GM23338 (cell line): ENCODE measurements around the gene CNOT1. TPM values are rescaled to one million over a fixed set of nuclear protein-coding genes. Genes with fewer than 3 reads are reported as not detected.

ENCODE experiments used
- ATAC-seq: fragments of 200-7000 bp; cut with Tn5 transposase; 3 replicates; pipeline ENCODE4 v1.9.1; 2020
- DNase-seq: peaks from one replicate; pipeline ENCODE4 v3.0.0-alpha.2; 2015; ENCODE audit warnings: low spot score
- H2AFZ ChIP-seq: fragments of 200-600 bp; sonication (generic); 2 replicates; pipeline ENCODE4 v1.8.0; 2016; ENCODE audit warnings: antibody characterized with exemption, mild to moderate bottlenecking, moderate library complexity
- H3F3A ChIP-seq: fragments of 200-600 bp; sonication (generic); replicated peaks from 2 replicates; pipeline ENCODE4 v1.8.0; 2017; ENCODE audit warnings: antibody characterized with exemption, mixed run types, low read depth
- H3K27ac ChIP-seq: fragments of 200-600 bp; sonication (generic); 2 replicates; pipeline ENCODE4 v1.6.1; 2016; ENCODE audit warnings: low read depth
- H3K27me3 ChIP-seq: fragments of 200-600 bp; sonication (generic); 2 replicates; pipeline ENCODE4 v1.8.0; 2016; ENCODE audit warnings: mild to moderate bottlenecking, mixed run types, moderate library complexity; ENCODE audit not compliant: insufficient read depth
- H3K36me3 ChIP-seq: fragments of 200-600 bp; sonication (generic); 2 replicates; pipeline ENCODE4 v1.8.0; 2016; ENCODE audit warnings: mild to moderate bottlenecking; ENCODE audit not compliant: insufficient read depth
- H3K4me1 ChIP-seq: fragments of 200-600 bp; sonication (generic); 2 replicates; pipeline ENCODE4 v1.8.0; 2016; ENCODE audit warnings: mild to moderate bottlenecking, moderate library complexity; ENCODE audit not compliant: insufficient read depth
- H3K4me2 ChIP-seq: fragments of 200-600 bp; sonication (generic); 2 replicates; pipeline ENCODE4 v1.7.1; 2017; ENCODE audit warnings: mixed run types
- H3K4me3 ChIP-seq: fragments of 200-600 bp; sonication (generic); 2 replicates; pipeline ENCODE4 v1.6.1; 2016; ENCODE audit warnings: mixed run types
- H3K79me2 ChIP-seq: fragments of 200-600 bp; sonication (generic); replicated peaks from 2 replicates; pipeline ENCODE4 v1.8.0; 2017; ENCODE audit warnings: mild to moderate bottlenecking; ENCODE audit not compliant: insufficient read depth
- H3K9me2 ChIP-seq: fragments of 200-600 bp; sonication (generic); 2 replicates; pipeline ENCODE4 v1.8.0; 2017; ENCODE audit not compliant: insufficient read depth
- H4K20me1 ChIP-seq: fragments of 200-600 bp; sonication (generic); replicated peaks from 2 replicates; pipeline ENCODE4 v1.8.0; 2017; ENCODE audit warnings: mild to moderate bottlenecking; ENCODE audit not compliant: insufficient read depth
- H3K27ac Mint-ChIP-seq: 2 replicates; pipeline ENCODE4 v1.8.0; 2020; ENCODE audit warnings: inconsistent platforms, mild to moderate bottlenecking, moderate library complexity, mixed read lengths
- H3K27me3 Mint-ChIP-seq: 3 replicates; pipeline ENCODE4 v1.8.0; 2022; ENCODE audit warnings: low read depth, mild to moderate bottlenecking, moderate library complexity, mixed read lengths, inconsistent platforms; ENCODE audit not compliant: insufficient read depth, poor library complexity
- H3K36me3 Mint-ChIP-seq: 3 replicates; pipeline ENCODE4 v1.8.0; 2021; ENCODE audit warnings: low read depth, mild to moderate bottlenecking, inconsistent platforms, moderate library complexity, mixed read lengths
- H3K4me1 Mint-ChIP-seq: 3 replicates; pipeline ENCODE4 v1.8.0; 2020; ENCODE audit warnings: mild to moderate bottlenecking, inconsistent platforms, mixed read lengths
- H3K4me3 Mint-ChIP-seq: 3 replicates; pipeline ENCODE4 v1.8.0; 2021; ENCODE audit warnings: moderate library complexity, mild to moderate bottlenecking, inconsistent platforms, mixed read lengths
- H3K9me3 Mint-ChIP-seq: 3 replicates; pipeline ENCODE4 v1.8.0; 2020; ENCODE audit warnings: moderate library complexity, mild to moderate bottlenecking, inconsistent platforms, mixed read lengths
- CREB1 ChIP-seq: fragments of 250-450 bp; sonication (Bioruptor Pico); IDR thresholded peaks from 2 replicates; pipeline ENCODE4 v1.5.0; 2020; ENCODE audit warnings: low read depth, mild to moderate bottlenecking, moderate library complexity
- EZH2 ChIP-seq: fragments of 200-600 bp; sonication (generic); IDR thresholded peaks from one replicate; pipeline ENCODE4 v1.8.0; 2017; ENCODE audit warnings: antibody characterized with exemption, mild to moderate bottlenecking, low read depth; ENCODE audit not compliant: unreplicated experiment
- EZH2phosphoT487 ChIP-seq: fragments of 200-600 bp; sonication (generic); IDR thresholded peaks from one replicate; pipeline ENCODE4 v1.8.1; 2018; ENCODE audit warnings: antibody characterized with exemption; ENCODE audit not compliant: unreplicated experiment
- JUNB ChIP-seq: IDR thresholded peaks from one replicate; pipeline ENCODE4 v1.6.1; 2016; ENCODE audit warnings: antibody characterized with exemption; ENCODE audit not compliant: unreplicated experiment
- NANOG ChIP-seq: IDR thresholded peaks from 2 replicates; pipeline ENCODE4 v1.6.1; 2016; ENCODE audit warnings: antibody characterized with exemption, borderline replicate concordance
- ZNF114 ChIP-seq: fragments of 250-450 bp; sonication (Bioruptor Pico); IDR thresholded peaks from 2 replicates; pipeline ENCODE4 v1.5.0; 2020; ENCODE audit warnings: mild to moderate bottlenecking, moderate library complexity
- polyA plus RNA-seq: library from polyadenylated mRNA; unstranded; fragments of >200 nt; fragmentation: Nextera tagmentation; extraction: Ambion mirVana; gene quantifications from 2 replicates; pipeline ENCODE4 v1.2.1, GENCODE V29; 2016
- total RNA-seq: library from RNA; depleted of rRNA; stranded (reverse); fragments of >200 nt; shearing (Covaris generic); gene quantifications from 2 replicates; pipeline ENCODE4 v1.2.3, GENCODE V29; 2014
- TF ChIP-seq, protein P1 (sequence below), 2 experiments: fragments of 200-600 bp in 1 of 2; sonication (generic) in 1 of 2; conservative IDR thresholded peaks; 2 replicates each; pipeline versions ENCODE4 v1.5.1 to v1.6.1; 2016 to 2017; ENCODE audit warnings: antibody characterized with exemption in 2 of 2, low read depth in 2 of 2, mild to moderate bottlenecking in 2 of 2, moderate library complexity in 1 of 2
- TF ChIP-seq, protein P2 (sequence below): IDR thresholded peaks from one replicate; pipeline ENCODE4 v1.6.1; 2018; ENCODE audit warnings: antibody characterized with exemption; ENCODE audit not compliant: unreplicated experiment

CNOT1 gene
- total and polyA plus RNA-seq, 2 experiments from 2014 or later: 59.2 to 298 TPM

DNA sequence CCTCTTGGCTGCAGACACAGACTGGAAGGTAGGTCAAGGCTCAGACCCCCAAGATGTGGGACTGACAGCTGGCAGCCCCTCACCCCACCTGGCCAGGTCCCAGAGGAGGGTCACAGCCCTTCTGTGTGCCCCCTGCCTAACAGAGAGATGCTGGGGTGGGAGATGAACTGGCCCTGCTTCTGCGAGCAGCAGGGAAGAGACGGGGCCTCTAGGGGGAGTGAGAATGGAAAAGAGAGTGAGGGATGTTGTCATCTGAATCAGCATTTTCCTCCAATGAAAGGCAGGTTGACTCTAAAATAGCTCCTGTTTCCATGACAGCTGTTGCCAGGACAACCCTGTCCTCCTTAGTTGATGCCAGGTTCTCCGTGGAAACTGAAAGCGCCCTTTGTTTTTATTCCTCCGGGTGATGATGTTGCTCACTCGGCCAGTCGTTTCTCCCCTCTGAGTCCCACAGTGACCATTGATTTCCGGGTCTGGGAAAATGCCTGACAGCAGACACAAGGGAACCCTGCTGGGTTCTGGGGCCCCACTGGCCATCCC lies 134.6 kb downstream of the CNOT1 start:
- Mint-ChIP-seq H3K27me3 (peaks cover 31% of the 10 kb centered on the region), H3K9me3 (no peaks in the 10 kb centered on the region; the same call in 2 of the 3 replicates), H3K27ac (peak overlapping the region; percentile 10; the same call in 1 of the 2 replicates), H3K4me3 (no peak overlapping the region), H3K4me1 (peaks cover 31% of the 10 kb centered on the region), H3K36me3 (no peaks in the 10 kb centered on the region)
- Histone ChIP-seq H3F3A (no peaks in the 10 kb centered on the region), H3K27ac (no peak overlapping the region), H3K27me3 (no peaks in the 10 kb centered on the region), H3K4me1 (peaks cover under 1% of the 10 kb centered on the region; the same call in 1 of the 2 replicates), H3K9me2 (no peaks in the 10 kb centered on the region), H2AFZ (no peak overlapping the region), H3K4me2 (peak overlapping the region; percentile 53), H3K79me2 (no peaks in the 10 kb centered on the region), H3K4me3 (no peak overlapping the region), H4K20me1 (no peaks in the 10 kb centered on the region; the same call in 1 of the 2 replicates), H3K36me3 (no peaks in the 10 kb centered on the region)
- ATAC-seq (peak; percentile 67), DNase-seq (peak; percentile 99)
- TF ChIP-seq, protein P1, sequence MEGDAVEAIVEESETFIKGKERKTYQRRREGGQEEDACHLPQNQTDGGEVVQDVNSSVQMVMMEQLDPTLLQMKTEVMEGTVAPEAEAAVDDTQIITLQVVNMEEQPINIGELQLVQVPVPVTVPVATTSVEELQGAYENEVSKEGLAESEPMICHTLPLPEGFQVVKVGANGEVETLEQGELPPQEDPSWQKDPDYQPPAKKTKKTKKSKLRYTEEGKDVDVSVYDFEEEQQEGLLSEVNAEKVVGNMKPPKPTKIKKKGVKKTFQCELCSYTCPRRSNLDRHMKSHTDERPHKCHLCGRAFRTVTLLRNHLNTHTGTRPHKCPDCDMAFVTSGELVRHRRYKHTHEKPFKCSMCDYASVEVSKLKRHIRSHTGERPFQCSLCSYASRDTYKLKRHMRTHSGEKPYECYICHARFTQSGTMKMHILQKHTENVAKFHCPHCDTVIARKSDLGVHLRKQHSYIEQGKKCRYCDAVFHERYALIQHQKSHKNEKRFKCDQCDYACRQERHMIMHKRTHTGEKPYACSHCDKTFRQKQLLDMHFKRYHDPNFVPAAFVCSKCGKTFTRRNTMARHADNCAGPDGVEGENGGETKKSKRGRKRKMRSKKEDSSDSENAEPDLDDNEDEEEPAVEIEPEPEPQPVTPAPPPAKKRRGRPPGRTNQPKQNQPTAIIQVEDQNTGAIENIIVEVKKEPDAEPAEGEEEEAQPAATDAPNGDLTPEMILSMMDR (conservative IDR thresholded peaks at IDR 0.05; ENCODE audit: low read depth in 2 of 2): peak; percentile 64 to 66
- no peak for TF ChIP-seq ZNF114 (CRISPR knock-in tag)
- peak; percentile 66 for TF ChIP-seq CREB1 (CRISPR knock-in tag)

DNA sequence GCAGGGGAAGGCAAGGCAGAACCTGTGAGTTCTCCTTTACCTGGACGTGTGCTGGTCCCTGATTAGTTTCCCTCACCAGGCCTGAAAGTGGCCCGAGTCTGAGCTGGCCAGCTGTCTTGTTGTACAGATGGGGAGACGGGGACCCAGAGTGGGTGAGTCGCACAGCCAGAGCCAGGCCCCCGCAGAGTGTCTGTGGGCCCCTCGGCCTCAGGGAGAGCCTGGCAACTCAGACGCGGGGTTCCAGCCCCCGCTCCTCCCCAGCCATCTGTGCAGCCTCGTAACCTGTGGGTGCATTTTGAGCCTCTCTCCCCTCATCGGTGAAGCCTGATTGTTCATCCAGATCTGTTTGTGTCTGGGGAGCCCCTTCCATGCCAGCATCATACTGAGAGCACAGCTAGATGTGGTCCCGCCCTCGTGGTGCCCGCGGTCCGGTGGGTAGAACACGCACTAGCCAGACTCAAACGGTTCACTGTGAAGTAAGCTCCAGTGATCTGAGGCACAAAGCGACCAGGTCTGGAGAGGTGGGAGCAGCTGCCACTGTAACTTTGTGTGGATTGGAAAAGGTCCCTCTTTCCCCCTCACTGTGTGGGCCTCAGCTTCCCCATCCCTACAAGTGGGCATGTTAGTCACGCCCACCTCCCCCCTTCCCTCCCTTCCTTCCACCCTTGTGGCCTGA lies 135.7 kb downstream of the CNOT1 start:
- no peak overlapping the region for H3K4me3 Mint-ChIP-seq

DNA sequence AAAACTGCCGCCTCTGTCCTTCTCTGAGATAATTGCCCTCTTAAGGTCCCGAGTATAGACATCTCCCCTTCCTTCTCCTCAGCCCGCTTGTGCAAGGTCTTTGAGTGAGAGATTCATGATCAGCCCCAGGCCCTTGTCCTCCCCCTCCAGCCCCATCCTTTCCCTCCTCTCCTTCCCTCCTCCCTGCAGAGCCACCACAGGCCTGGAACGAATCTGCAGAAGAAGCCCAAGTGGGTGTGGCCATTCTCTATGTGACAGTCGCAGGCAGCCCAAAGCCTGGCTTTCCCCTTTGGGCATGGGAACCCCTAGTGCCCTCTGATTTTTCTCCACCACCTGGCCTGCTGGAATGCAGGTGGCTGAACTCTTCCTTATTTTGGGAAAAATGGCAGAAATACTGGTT lies 136.9 kb downstream of the CNOT1 start:
- no peak overlapping the region for H3K4me2 ChIP-seq
- Mint-ChIP-seq H3K27ac (no peak overlapping the region), H3K4me3 (no peak overlapping the region), H3K27me3 (peaks cover 24% of the 10 kb centered on the region), H3K9me3 (no peaks in the 10 kb centered on the region; the same call in 2 of the 3 replicates), H3K36me3 (no peaks in the 10 kb centered on the region), H3K4me1 (peaks cover 29% of the 10 kb centered on the region)
- no peaks in the 10 kb centered on the region for H3F3A ChIP-seq
- no peaks in the 10 kb centered on the region; the same call in 1 of the 2 replicates for H4K20me1 ChIP-seq
- no peak overlapping the region for H3K4me3 ChIP-seq
- ATAC-seq (peak; percentile 6; the same call in 2 of the 3 replicates), DNase-seq (peak; percentile 60)
- no peaks in the 10 kb centered on the region for H3K27me3 ChIP-seq
- no peaks in the 10 kb centered on the region for H3K9me2 ChIP-seq
- H3K4me1 ChIP-seq: no peaks in the 10 kb centered on the region; the same call in 1 of the 2 replicates
- no peaks in the 10 kb centered on the region for H3K36me3 ChIP-seq
- no peak overlapping the region for H2AFZ ChIP-seq
- no peak overlapping the region for H3K27ac ChIP-seq
- H3K79me2 ChIP-seq: no peaks in the 10 kb centered on the region
- TF ChIP-seq JUNB (no peak), EZH2phosphoT487 (no peak), ZNF114 (CRISPR knock-in tag) (no peak), CREB1 (CRISPR knock-in tag) (no peak), EZH2 (no peak), NANOG (no peak)
- TF ChIP-seq, protein P2, sequence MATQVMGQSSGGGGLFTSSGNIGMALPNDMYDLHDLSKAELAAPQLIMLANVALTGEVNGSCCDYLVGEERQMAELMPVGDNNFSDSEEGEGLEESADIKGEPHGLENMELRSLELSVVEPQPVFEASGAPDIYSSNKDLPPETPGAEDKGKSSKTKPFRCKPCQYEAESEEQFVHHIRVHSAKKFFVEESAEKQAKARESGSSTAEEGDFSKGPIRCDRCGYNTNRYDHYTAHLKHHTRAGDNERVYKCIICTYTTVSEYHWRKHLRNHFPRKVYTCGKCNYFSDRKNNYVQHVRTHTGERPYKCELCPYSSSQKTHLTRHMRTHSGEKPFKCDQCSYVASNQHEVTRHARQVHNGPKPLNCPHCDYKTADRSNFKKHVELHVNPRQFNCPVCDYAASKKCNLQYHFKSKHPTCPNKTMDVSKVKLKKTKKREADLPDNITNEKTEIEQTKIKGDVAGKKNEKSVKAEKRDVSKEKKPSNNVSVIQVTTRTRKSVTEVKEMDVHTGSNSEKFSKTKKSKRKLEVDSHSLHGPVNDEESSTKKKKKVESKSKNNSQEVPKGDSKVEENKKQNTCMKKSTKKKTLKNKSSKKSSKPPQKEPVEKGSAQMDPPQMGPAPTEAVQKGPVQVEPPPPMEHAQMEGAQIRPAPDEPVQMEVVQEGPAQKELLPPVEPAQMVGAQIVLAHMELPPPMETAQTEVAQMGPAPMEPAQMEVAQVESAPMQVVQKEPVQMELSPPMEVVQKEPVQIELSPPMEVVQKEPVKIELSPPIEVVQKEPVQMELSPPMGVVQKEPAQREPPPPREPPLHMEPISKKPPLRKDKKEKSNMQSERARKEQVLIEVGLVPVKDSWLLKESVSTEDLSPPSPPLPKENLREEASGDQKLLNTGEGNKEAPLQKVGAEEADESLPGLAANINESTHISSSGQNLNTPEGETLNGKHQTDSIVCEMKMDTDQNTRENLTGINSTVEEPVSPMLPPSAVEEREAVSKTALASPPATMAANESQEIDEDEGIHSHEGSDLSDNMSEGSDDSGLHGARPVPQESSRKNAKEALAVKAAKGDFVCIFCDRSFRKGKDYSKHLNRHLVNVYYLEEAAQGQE: no peak
- TF ChIP-seq, protein P1 (conservative IDR thresholded peaks at IDR 0.05; ENCODE audit: low read depth in 2 of 2): no peak

More for the DNA sequence above, 135.7 kb downstream of the CNOT1 start:
- no peak for ATAC-seq
- Mint-ChIP-seq H3K9me3 (no peaks in the 10 kb centered on the region; the same call in 2 of the 3 replicates), H3K36me3 (no peaks in the 10 kb centered on the region), H3K27me3 (peaks cover 25% of the 10 kb centered on the region), H3K27ac (no peak overlapping the region), H3K4me1 (peaks cover 29% of the 10 kb centered on the region)
- Histone ChIP-seq H3K27me3 (no peaks in the 10 kb centered on the region), H3K4me1 (no peaks in the 10 kb centered on the region; the same call in 1 of the 2 replicates), H3K4me2 (no peak overlapping the region), H4K20me1 (no peaks in the 10 kb centered on the region; the same call in 1 of the 2 replicates), H3K4me3 (no peak overlapping the region), H3K27ac (no peak overlapping the region), H3K79me2 (no peaks in the 10 kb centered on the region), H3F3A (no peaks in the 10 kb centered on the region), H3K36me3 (no peaks in the 10 kb centered on the region), H3K9me2 (no peaks in the 10 kb centered on the region), H2AFZ (no peak overlapping the region)
- DNase-seq: no peak
- no peak for TF ChIP-seq CREB1 (CRISPR knock-in tag)
